IMR-90 (cell line): ENCODE measurements around the gene BRD4. TPM values are rescaled to one million over a fixed set of nuclear protein-coding genes. Genes with fewer than 3 reads are reported as not detected.

Source experiments
- ATAC-seq: fragments of 200-7000 bp; cut with Tn5 transposase; 2 replicates; pipeline ENCODE4 v1.9.1; 2020; ENCODE audit warnings: low read depth, mild to moderate bottlenecking, moderate library complexity
- BruUV-seq: library from RNA; stranded (reverse); fragments of 400-500 nt; replicated peaks from 2 replicates; lab custom pipeline; 2021; lab: Mats Ljungman, UMichigan
- CTCF ChIA-PET: fragments of 300-600 bp; formaldehyde crosslinking; extraction: SDS; loops from one replicate; lab custom pipeline; 2021; ENCODE audit warnings: antibody characterized with exemption; lab: Yijun Ruan, JAX
- POLR2A ChIA-PET: fragments of 300-600 bp; sonication (Branson Sonifier 250); formaldehyde crosslinking; loops from one replicate; lab custom pipeline; 2022; ENCODE audit warnings: antibody characterized with exemption; ENCODE audit not compliant: unreplicated experiment; lab: Charles Lee
- DNase-seq: peaks from one replicate; pipeline ENCODE4 v3.0.0; 2013
- H2AFZ ChIP-seq: replicated peaks from 2 replicates; pipeline ENCODE3; 2013; ENCODE audit warnings: low read length, mild to moderate bottlenecking; ENCODE audit not compliant: poor library complexity
- H2AK5ac ChIP-seq: 2 replicates; pipeline ENCODE4 v1.6.1; 2013; ENCODE audit warnings: low read depth, low read length, inconsistent platforms
- H2AK9ac ChIP-seq: replicated peaks from 2 replicates; pipeline ENCODE3; 2013; ENCODE audit warnings: mild to moderate bottlenecking, low read depth, low read length, moderate library complexity; ENCODE audit not compliant: poor library complexity
- H2BK120ac ChIP-seq: 2 replicates; pipeline ENCODE4 v1.6.1; 2013; ENCODE audit warnings: low read depth, low read length, inconsistent platforms
- H2BK15ac ChIP-seq: 3 replicates; pipeline ENCODE4 v1.6.1; 2013; ENCODE audit warnings: low read depth, low read length, inconsistent platforms
- H2BK20ac ChIP-seq: 2 replicates; pipeline ENCODE4 v1.6.1; 2013; ENCODE audit warnings: low read depth, mild to moderate bottlenecking, inconsistent platforms, low read length, moderate library complexity
- H2BK5ac ChIP-seq: 2 replicates; pipeline ENCODE4 v1.6.1; 2013; ENCODE audit warnings: mild to moderate bottlenecking, low read depth, low read length, inconsistent platforms; ENCODE audit not compliant: poor library complexity, severe bottlenecking
- H3K14ac ChIP-seq: replicated peaks from 2 replicates; pipeline ENCODE4 v1.6.1; 2013; ENCODE audit warnings: low read depth, low read length, inconsistent platforms
- H3K18ac ChIP-seq: 2 replicates; pipeline ENCODE4 v1.6.1; 2013; ENCODE audit warnings: low read depth, low read length, control low read depth
- H3K23ac ChIP-seq: 2 replicates; pipeline ENCODE4 v1.6.1; 2013; ENCODE audit warnings: low read depth, low read length, inconsistent platforms
- H3K27ac ChIP-seq: 2 replicates; pipeline ENCODE4 v1.5.1; 2013; ENCODE audit warnings: mild to moderate bottlenecking, control low read depth, low read length; ENCODE audit not compliant: insufficient read depth
- H3K27me3 ChIP-seq: 2 replicates; pipeline ENCODE4 v1.6.1; 2013; ENCODE audit warnings: low read length; ENCODE audit not compliant: control insufficient read depth, insufficient read depth
- H3K36me3 ChIP-seq: 2 replicates; pipeline ENCODE4 v1.6.1; 2013; ENCODE audit warnings: low read length, mixed read lengths; ENCODE audit not compliant: control insufficient read depth, insufficient read depth
- H3K4ac ChIP-seq: 2 replicates; pipeline ENCODE4 v1.6.1; 2013; ENCODE audit warnings: low read depth, low read length, inconsistent platforms
- H3K4me1 ChIP-seq: 2 replicates; pipeline ENCODE4 v1.6.1; 2013; ENCODE audit warnings: low read length, mixed read lengths; ENCODE audit not compliant: control insufficient read depth, insufficient read depth
- H3K4me2 ChIP-seq: 2 replicates; pipeline ENCODE4 v1.6.1; 2013; ENCODE audit warnings: low read depth, mild to moderate bottlenecking, control low read depth, low read length, moderate library complexity
- H3K4me3 ChIP-seq: 2 replicates; pipeline ENCODE4 v1.5.1; 2013; ENCODE audit warnings: low read depth, mild to moderate bottlenecking, control low read depth, low read length, moderate library complexity; ENCODE audit not compliant: insufficient read depth
- H3K56ac ChIP-seq: 2 replicates; pipeline ENCODE4 v1.6.1; 2013; ENCODE audit warnings: low read length, inconsistent platforms; ENCODE audit not compliant: insufficient read depth; ENCODE audit errors: extremely low read depth
- H3K79me1 ChIP-seq, 2 experiments: 2 replicates each; pipeline ENCODE4 v1.6.1; 2013; ENCODE audit warnings: low read length in 2 of 2, inconsistent platforms in 1 of 2, low read depth in 1 of 2
- H3K9ac ChIP-seq: 2 replicates; pipeline ENCODE4 v1.6.1; 2013; ENCODE audit warnings: low read depth, low read length, control low read depth
- H3K9me1 ChIP-seq: 2 replicates; pipeline ENCODE4 v1.6.1; 2013; ENCODE audit warnings: low read length, inconsistent platforms; ENCODE audit not compliant: insufficient read depth
- H3K9me3 ChIP-seq: 2 replicates; pipeline ENCODE4 v1.6.1; 2013; ENCODE audit warnings: low read length; ENCODE audit not compliant: control insufficient read depth, insufficient read depth
- H4K20me1 ChIP-seq: 2 replicates; pipeline ENCODE4 v1.6.1; 2013; ENCODE audit warnings: low read length, inconsistent platforms; ENCODE audit not compliant: insufficient read depth
- H4K5ac ChIP-seq: 2 replicates; pipeline ENCODE4 v1.6.1; 2013; ENCODE audit warnings: mild to moderate bottlenecking, low read depth, low read length, control low read depth
- H4K8ac ChIP-seq, 2 experiments: 2 replicates each; pipeline ENCODE4 v1.6.1; 2013; ENCODE audit warnings: low read depth in 2 of 2, low read length in 2 of 2, control low read depth in 1 of 2, inconsistent platforms in 1 of 2
- H4K91ac ChIP-seq: 2 replicates; pipeline ENCODE4 v1.6.1; 2013; ENCODE audit warnings: low read depth, low read length, inconsistent platforms; ENCODE audit not compliant: insufficient read depth
- BHLHE40 ChIP-seq: fragments of 150-350 bp; IDR thresholded peaks from 2 replicates; pipeline ENCODE4 v1.6.1; 2016; ENCODE audit warnings: mild to moderate bottlenecking, low read depth, low read length
- CEBPB ChIP-seq: IDR thresholded peaks from 2 replicates; pipeline ENCODE4 v1.6.1; 2012; ENCODE audit warnings: low read depth, low read length, improper control_type of control experiment
- CHD1 ChIP-seq: IDR thresholded peaks from 2 replicates; pipeline ENCODE4 v1.6.1; 2012; ENCODE audit warnings: low read depth, low read length, improper control_type of control experiment
- ELK1 ChIP-seq: fragments of 150-350 bp; IDR thresholded peaks from 2 replicates; pipeline ENCODE4 v1.6.1; 2016; ENCODE audit warnings: low read depth, mild to moderate bottlenecking, low read length, moderate library complexity, borderline replicate concordance
- FOS ChIP-seq: fragments of 150-350 bp; IDR thresholded peaks from 2 replicates; pipeline ENCODE4 v1.6.1; 2016; ENCODE audit warnings: low read depth, low read length
- MAFK ChIP-seq: IDR thresholded peaks from 2 replicates; pipeline ENCODE4 v1.6.1; 2012; ENCODE audit warnings: low read depth, low read length, improper control_type of control experiment
- MAZ ChIP-seq: IDR thresholded peaks from 2 replicates; pipeline ENCODE4 v1.6.1; 2012; ENCODE audit warnings: low read depth, mild to moderate bottlenecking, low read length, improper control_type of control experiment, moderate library complexity, borderline replicate concordance
- MXI1 ChIP-seq: IDR thresholded peaks from 2 replicates; pipeline ENCODE4 v1.6.1; 2012; ENCODE audit warnings: low read depth, mild to moderate bottlenecking, low read length, moderate library complexity, borderline replicate concordance
- NFE2L2 ChIP-seq: fragments of 150-350 bp; IDR thresholded peaks from 2 replicates; pipeline ENCODE4 v1.6.1; 2016; ENCODE audit warnings: low read depth, mild to moderate bottlenecking, low read length
- RAD21 ChIP-seq: IDR thresholded peaks from 2 replicates; pipeline ENCODE4 v1.6.1; 2012; ENCODE audit warnings: low read length, improper control_type of control experiment
- RFX5 ChIP-seq: IDR thresholded peaks from 2 replicates; pipeline ENCODE4 v1.8.0; 2012; ENCODE audit warnings: low read depth, mild to moderate bottlenecking, low read length, moderate library complexity
- SMC3 ChIP-seq: fragments of 150-350 bp; IDR thresholded peaks from 2 replicates; pipeline ENCODE4 v1.6.1; 2016; ENCODE audit warnings: low read depth, mild to moderate bottlenecking, antibody characterized with exemption, low read length, moderate library complexity
- USF2 ChIP-seq: fragments of 150-350 bp; IDR thresholded peaks from 2 replicates; pipeline ENCODE4 v1.6.1; 2017; ENCODE audit warnings: mild to moderate bottlenecking, antibody characterized with exemption, low read length, low read depth
- WGBS, 2 experiments: methylation state at CpG; one replicate each; pipeline versions ENCODE4 v1.1.5 to v1.1.7; 2013; ENCODE audit warnings: missing lambda C conversion rate in 2 of 2; ENCODE audit not compliant: insufficient read length in 1 of 2; ENCODE audit errors: extremely low coverage in 2 of 2; 5-methylcytosine and 5-hydroxymethylcytosine counted together
- dilution Hi-C: fragments of 300-500 bp; cut with HindIII; formaldehyde crosslinking; loops from one replicate; pipeline ENCODE4 v1.14.3; 2018; ENCODE audit warnings: low sequenced_read_pairs; ENCODE audit not compliant: unreplicated experiment
- in situ Hi-C: fragments of 300-500 bp; cut with MboI; formaldehyde crosslinking; loops from 3 replicates; pipeline ENCODE4 v1.14.3; 2019; ENCODE audit warnings: low sequenced_read_pairs, inconsistent platforms, mixed read lengths
- intact Hi-C: fragments of 100-400 bp; cut with micrococcal nuclease; formaldehyde crosslinking; loops from 2 replicates; pipeline ENCODE4 v1.10.0; 2022
- polyA plus RNA-seq, 3 experiments: library from polyadenylated mRNA; depleted of rRNA; stranded (reverse); fragments of >200 nt; gene quantifications; 2 replicates each; pipeline ENCODE4 v1.2.3, GENCODE V29; 2012; ENCODE audit warnings: low replicate concordance in 1 of 3
- total RNA-seq: library from RNA; depleted of rRNA; stranded (reverse); fragments of >200 nt; gene quantifications from 2 replicates; pipeline ENCODE4 v1.2.3, GENCODE V29; 2012

BRD4 gene
- total and polyA plus RNA-seq, 2 of the 4 experiments (the other 2 are of a cell fraction) = 7.0 to 21.1 TPM

GRCh38 chr19:15265850-15266248 is 66.5 kb downstream of the BRD4 start (continued):
- peak; percentile 89 for TF ChIP-seq MXI1

- Histone ChIP-seq H3K14ac (peak overlapping the region; percentile 74), H3K18ac (peak overlapping the region; percentile 22; the same call in 1 of the 2 replicates), H2BK5ac (peak overlapping the region; percentile 6), H2BK20ac (no peak overlapping the region), H3K4ac (peak overlapping the region; percentile 70; the same call in 1 of the 2 replicates), H4K20me1 (peaks cover 97% of the 10 kb centered on the region), H3K23ac (no peak overlapping the region), H3K4me1 (peaks cover 31% of the 10 kb centered on the region), H2AFZ (peak overlapping the region; percentile 9), H2BK15ac (no peak overlapping the region), H3K27me3 (no peaks in the 10 kb centered on the region), H2AK5ac (peak overlapping the region; percentile 76; the same call in 1 of the 2 replicates), H3K4me2 (peak overlapping the region; percentile 4; the same call in 1 of the 2 replicates), H3K9me1 (peaks cover 39% of the 10 kb centered on the region), H3K56ac (no peak overlapping the region), H2BK120ac (no peak overlapping the region; the same call in 1 of the 2 replicates), H4K8ac (no peak overlapping the region), H3K27ac (peak overlapping the region; percentile 48), H4K91ac (peak overlapping the region; percentile 8; the same call in 1 of the 2 replicates), H3K4me3 (no peak overlapping the region), H3K36me3 (peaks cover 65% of the 10 kb centered on the region), H3K79me1 (peaks cover 19 to 94% of the 10 kb centered on the region in 2 experiments), H3K9ac (no peak overlapping the region), H2AK9ac (peak overlapping the region; percentile 79), H3K9me3 (no peaks in the 10 kb centered on the region), H4K5ac (no peak overlapping the region)
- DNase-seq (no peak), ATAC-seq (no peak; the same call in 1 of the 2 replicates)
- BruUV-seq = no TSS peak
- CTCF ChIA-PET = interaction anchor here (0.9 kb wide), 1 partner anchor 14 kb away, joined by 3 read pairs; no protein-coding TSS in a partner anchor
- 54% methylated on average over 7 of the region's 26 CpGs; no CpG with 5 or more reads in 1 of the 2 experiments for WGBS, 2 experiments
- POLR2A ChIA-PET = no interaction called here
- in situ Hi-C loops (no loop called here), dilution Hi-C loops (no loop called here), intact Hi-C loops (loop anchor here (2.0 kb wide), 1 partner anchor 65 kb away; no protein-coding TSS in a partner anchor)
- TF ChIP-seq MAFK = no peak
- TF ChIP-seq FOS = no peak
- no peak for TF ChIP-seq RFX5
- no peak for TF ChIP-seq SMC3
- no peak for TF ChIP-seq NFE2L2
- no peak for TF ChIP-seq CEBPB
- TF ChIP-seq RAD21 = no peak
- TF ChIP-seq CHD1 = no peak
- TF ChIP-seq USF2 = no peak
- TF ChIP-seq ELK1 = no peak
- TF ChIP-seq BHLHE40 = no peak
- TF ChIP-seq MAZ = no peak
These were observed 67.0 kb downstream of the BRD4 start for GRCh38 chr19:15265214-15265849.
